D721Med (cell line): ENCODE data around the gene NWD2.

ENCODE experiments used
- DNase-seq: peaks from one replicate; pipeline ENCODE4 v3.0.0; 2011; ENCODE audit warnings: low spot score; ENCODE audit not compliant: insufficient read length
- FAIRE-seq: peaks from 2 replicates; lab custom pipeline; 2011; peaks lifted over from hg19 to GRCh38; lab: Jason Lieb, UNC
- TF ChIP-seq, protein P1 (sequence below): IDR thresholded peaks from 2 replicates; pipeline ENCODE4 v1.5.1; 2012; ENCODE audit warnings: mild to moderate bottlenecking, control low read depth; ENCODE audit not compliant: insufficient read depth; ENCODE audit errors: missing control alignments

Gene NWD2

DNA sequence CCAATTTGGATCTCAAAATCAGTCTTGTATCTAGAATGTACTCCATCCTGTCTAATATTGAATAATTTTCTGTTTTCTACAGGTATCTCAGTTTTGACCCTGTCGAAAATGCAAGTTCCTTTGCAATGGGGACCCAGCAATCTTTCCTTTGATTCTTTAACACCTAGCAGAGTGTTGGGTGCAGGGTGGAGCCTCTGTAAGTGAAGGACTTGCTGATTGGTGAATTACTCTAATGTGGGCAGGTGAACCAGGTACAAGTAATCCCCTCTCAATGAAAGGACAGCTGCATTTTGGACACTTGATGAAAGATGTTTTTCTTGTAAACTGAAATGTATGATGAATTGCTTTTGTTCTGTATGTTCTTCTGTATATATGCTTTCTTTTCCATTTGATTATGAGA, 54.9 kb downstream of the NWD2 start:
- FAIRE-seq, result no peak
- TF ChIP-seq, protein P1, sequence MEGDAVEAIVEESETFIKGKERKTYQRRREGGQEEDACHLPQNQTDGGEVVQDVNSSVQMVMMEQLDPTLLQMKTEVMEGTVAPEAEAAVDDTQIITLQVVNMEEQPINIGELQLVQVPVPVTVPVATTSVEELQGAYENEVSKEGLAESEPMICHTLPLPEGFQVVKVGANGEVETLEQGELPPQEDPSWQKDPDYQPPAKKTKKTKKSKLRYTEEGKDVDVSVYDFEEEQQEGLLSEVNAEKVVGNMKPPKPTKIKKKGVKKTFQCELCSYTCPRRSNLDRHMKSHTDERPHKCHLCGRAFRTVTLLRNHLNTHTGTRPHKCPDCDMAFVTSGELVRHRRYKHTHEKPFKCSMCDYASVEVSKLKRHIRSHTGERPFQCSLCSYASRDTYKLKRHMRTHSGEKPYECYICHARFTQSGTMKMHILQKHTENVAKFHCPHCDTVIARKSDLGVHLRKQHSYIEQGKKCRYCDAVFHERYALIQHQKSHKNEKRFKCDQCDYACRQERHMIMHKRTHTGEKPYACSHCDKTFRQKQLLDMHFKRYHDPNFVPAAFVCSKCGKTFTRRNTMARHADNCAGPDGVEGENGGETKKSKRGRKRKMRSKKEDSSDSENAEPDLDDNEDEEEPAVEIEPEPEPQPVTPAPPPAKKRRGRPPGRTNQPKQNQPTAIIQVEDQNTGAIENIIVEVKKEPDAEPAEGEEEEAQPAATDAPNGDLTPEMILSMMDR, result no peak

DNA sequence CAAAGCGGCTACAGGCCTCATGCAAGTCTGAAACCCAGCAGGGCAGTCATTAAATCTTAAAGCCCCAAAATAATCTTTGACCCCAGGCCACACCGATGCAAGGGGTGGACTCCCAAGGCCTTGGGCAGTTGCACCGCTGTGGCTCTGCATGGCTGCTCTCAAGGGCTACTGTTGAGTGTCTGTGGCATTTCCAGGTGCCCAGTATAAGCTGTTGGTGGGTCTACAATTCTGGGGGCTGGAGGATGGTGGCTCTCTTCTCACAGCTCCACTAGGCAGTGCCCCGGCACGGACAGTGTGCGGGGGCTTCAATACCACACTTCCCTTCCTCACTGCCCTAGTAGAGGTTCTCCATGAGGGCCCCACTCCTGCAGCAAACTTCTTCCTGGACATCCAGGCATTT, 60.1 kb downstream of the NWD2 start:
- DNase-seq (no peak), FAIRE-seq (no peak)
- TF ChIP-seq, protein P1, result no peak

More for the DNA sequence above, 54.9 kb downstream of the NWD2 start:
- DNase-seq, result no peak

DNA sequence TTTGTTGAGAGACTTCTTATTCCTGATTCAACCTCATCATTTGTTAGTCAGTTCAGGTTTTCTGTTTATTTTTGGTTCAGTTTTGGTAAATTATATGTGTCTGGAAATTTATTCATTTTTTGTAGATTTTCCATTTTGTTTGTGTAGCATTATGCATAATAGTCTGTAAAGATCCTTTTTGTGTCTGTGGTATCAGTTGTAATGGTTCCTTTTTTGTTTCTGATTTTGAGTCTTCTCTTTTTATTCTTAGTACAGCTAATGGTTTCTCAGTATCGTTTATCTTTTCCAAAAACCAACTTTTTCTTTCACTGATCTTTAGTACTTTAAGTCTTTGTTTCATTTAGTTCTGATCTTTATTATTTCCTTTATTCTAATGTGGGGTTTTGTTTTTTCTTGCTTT, 61.4 kb downstream of the NWD2 start:
- TF ChIP-seq, protein P1, result no peak
- DNase-seq (no peak), FAIRE-seq (no peak)

DNA sequence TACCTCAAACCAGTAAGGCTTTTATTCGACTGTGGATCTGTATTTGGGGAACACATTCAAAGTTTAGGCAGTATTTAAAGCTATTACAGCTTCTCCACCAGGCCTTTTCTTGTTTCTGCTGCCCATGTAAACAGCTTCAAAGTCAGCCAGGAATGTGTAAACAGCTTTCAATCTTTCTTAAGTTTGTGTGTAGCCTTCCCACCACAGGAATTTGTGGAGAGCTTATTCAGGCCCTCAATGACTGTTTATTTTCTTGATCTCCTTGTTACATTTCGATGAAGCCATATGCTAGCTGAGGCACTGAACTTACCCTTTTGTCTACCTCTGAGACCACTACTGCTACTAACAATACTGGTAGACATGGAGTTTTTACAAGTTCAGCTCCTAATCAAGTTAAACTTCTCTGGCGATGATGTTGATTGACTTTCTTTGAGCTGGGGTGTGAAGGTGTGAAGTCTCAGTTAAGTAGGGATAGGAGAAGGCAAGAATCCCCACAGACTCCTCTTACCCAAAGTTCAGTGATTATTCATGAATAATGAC, 72.6 kb downstream of the NWD2 start:
- DNase-seq, result no peak
- no peak for FAIRE-seq
- TF ChIP-seq, protein P1, result no peak

DNA sequence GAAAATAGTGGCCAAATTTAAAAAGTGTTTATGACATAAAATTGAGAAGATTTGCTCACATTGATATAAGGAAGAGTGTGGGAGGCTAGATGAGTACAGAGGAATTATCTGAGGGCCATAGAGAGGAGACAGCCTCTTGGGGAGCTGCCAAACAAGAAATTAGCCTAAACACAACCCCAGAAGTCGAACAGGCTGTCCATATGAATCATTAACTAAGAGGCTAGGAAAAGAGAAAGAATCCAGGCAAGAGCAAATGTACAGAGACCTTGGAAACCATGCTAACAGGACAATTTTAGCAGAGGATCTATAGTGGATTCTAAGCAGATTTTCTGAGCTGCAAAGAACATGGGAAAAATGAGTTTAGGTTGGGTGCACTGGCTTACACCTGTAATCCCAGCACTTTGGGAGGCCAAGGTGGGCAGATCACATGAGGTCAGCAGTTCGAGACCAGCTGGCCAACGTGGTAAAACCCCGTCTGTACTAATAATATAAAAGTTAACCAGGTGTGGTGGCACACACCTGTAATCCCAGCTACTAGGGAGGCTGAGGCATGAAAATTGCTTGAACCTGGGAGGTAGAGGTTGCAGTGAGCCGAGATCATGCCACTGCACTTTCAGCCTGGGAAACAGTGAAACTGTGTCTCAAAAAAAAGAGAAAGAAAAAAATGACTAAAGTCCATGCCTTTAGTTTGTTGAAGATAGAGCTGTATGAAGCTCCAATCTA, 76.1 kb downstream of the NWD2 start:
- TF ChIP-seq, protein P1, result no peak
- DNase-seq (no peak), FAIRE-seq (no peak)

DNA sequence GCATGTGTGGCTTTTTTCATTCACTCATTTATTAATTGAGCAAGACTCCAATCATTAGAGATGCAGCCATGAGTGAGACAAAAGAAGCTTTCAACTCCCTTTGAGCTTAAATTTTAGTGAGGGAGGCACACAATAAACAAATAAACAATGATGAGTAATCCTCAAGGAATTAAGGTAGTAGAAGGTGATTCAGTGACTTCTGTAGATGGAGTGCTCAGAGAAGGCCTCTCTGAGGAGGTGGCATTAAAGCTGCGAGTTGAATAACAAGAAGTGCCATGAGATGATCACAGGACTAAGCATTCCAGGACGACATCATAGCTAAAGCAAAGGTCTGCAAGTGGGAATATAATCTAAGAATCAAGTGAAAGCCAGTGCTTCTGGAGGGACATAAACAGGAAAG, 77.6 kb downstream of the NWD2 start:
- no peak for DNase-seq
- TF ChIP-seq, protein P1, result no peak
- FAIRE-seq, result no peak

DNA sequence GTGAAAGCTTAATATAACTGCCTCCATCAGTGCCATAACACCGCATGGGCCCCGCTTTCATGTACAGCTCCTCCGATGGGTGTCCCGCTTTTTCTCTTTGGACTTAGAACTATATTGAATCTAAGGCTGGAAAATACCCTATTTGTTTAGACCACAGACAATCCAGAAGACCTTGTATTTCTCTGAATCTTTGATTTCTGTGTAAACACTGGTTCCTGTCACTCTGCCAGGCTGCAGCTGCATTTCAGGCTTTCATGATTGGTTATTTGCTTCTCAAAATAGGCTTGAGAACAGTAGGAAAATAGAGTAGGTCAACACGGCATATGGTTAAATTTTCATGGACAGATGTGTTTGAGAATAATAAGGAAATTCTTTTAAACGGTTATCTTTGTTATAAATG, 80.0 kb downstream of the NWD2 start:
- TF ChIP-seq, protein P1, result no peak
- FAIRE-seq, result no peak
- DNase-seq, result no peak
